Ecto neural progenitor cell (in vitro differentiated cells): ENCODE data around the gene SLC33A1.
A peak's percentile ranks its signal among the peaks of the same experiment; 100 is the strongest.
"Not testable (repeated sequence)": the region's sequence is repeated elsewhere in the genome, so short reads cannot be mapped to it uniquely, and the experiment has no call there.

Experiments
- DNase-seq: peaks from one replicate; pipeline ENCODE4 v3.0.0-alpha.2; 2018; ENCODE audit warnings: low spot score

The SLC33A1 gene

GRCh38 chr3:155861476-155862183, 7.4 kb upstream of the SLC33A1 start:
- no peak for DNase-seq

GRCh38 chr3:155860424-155860823, 6.2 kb upstream of the SLC33A1 start:
- DNase-seq: not testable (repeated sequence)

- DNase-seq: no peak
These were observed 5.6 kb upstream of the SLC33A1 start for GRCh38 chr3:155859859-155860258.

GRCh38 chr3:155853214-155854140, 750 bp downstream of the SLC33A1 start:
- DNase-seq: no peak

GRCh38 chr3:155852341-155852740, 1.9 kb downstream of the SLC33A1 start:
- DNase-seq: no peak

GRCh38 chr3:155849404-155849803, 4.8 kb downstream of the SLC33A1 start:
- DNase-seq: not testable (repeated sequence)

- DNase-seq: no peak
These were observed 6.2 kb downstream of the SLC33A1 start for GRCh38 chr3:155847993-155848392.

GRCh38 chr3:155846119-155846518, 8.1 kb downstream of the SLC33A1 start:
- DNase-seq: no peak

- DNase-seq: no peak
These were observed 10.7 kb downstream of the SLC33A1 start for GRCh38 chr3:155843569-155843968.

GRCh38 chr3:155835341-155836071, 18.7 kb downstream of the SLC33A1 start:
- DNase-seq: no peak

- DNase-seq: not testable (repeated sequence)
These were observed 25.6 kb downstream of the SLC33A1 start for GRCh38 chr3:155828490-155829098.

- DNase-seq: no peak
These were observed 39.1 kb downstream of the SLC33A1 start for GRCh38 chr3:155815030-155815545.

- DNase-seq: not testable (repeated sequence)
These were observed 41.0 kb downstream of the SLC33A1 start for GRCh38 chr3:155813224-155813623.

- DNase-seq: no peak
These were observed 45.0 kb downstream of the SLC33A1 start for GRCh38 chr3:155809181-155809580.

GRCh38 chr3:155807823-155808222, 46.4 kb downstream of the SLC33A1 start:
- no peak for DNase-seq

GRCh38 chr3:155805802-155806618, 48.2 kb downstream of the SLC33A1 start, which contains the start of gene C3orf33:
Gene C3orf33 (minus strand): TSS chr3:155806278. CDS start chr3:155806252, 26 bp downstream.
- peak; percentile 88 for DNase-seq

- DNase-seq: no peak
These were observed 48.9 kb downstream of the SLC33A1 start for GRCh38 chr3:155805204-155805801.

- DNase-seq: no peak
These were observed 49.9 kb downstream of the SLC33A1 start for GRCh38 chr3:155804323-155804722.

GRCh38 chr3:155792532-155792931, 61.7 kb downstream of the SLC33A1 start:
- DNase-seq: no peak

GRCh38 chr3:155791190-155791589, 63.0 kb downstream of the SLC33A1 start:
- no peak for DNase-seq
